Measurements from ENCODE around the gene TFAP2A. TPM values are rescaled to one million over a fixed set of nuclear protein-coding genes. Genes with fewer than 3 reads are reported as not detected.
A peak's percentile ranks its signal among the peaks of the same experiment; 100 is the strongest.

TFAP2A gene
- total and polyA plus RNA-seq, 2 experiments from 2014 or later: 0.17 TPM; not detected in 1

- DNase-seq (ENCODE audit: low read depth in 1 of 2, low spot score in 1 of 2): peak; percentile 52 to 60
These were observed 11.3 kb upstream of the TFAP2A start for GRCh38 chr6:10425975-10426780.

GRCh38 chr6:10425176-10425974, 10.5 kb upstream of the TFAP2A start:
- Histone ChIP-seq H3K4me1 (ENCODE audit: low read depth) (peaks cover 6% of the 10 kb centered on the region), H3K36me3 (no peaks in the 10 kb centered on the region), H3K27ac (no peak overlapping the region), H3K4me3 (peak overlapping the region; percentile 37), H3K27me3 (peaks cover 98% of the 10 kb centered on the region), H3K9me3 (ENCODE audit: low read depth) (no peaks in the 10 kb centered on the region)
- TF ChIP-seq CTCF (IDR thresholded peaks at IDR 0.05; ENCODE audit: low read depth, low read length): no peak
- peak in 1 of 2 donors; percentile 31 for DNase-seq (ENCODE audit: low read depth in 1 of 2, low spot score in 1 of 2)

More at GRCh38 chr6:10425975-10426780, 11.3 kb upstream of the TFAP2A start:
- Histone ChIP-seq H3K27me3 (peaks cover 94% of the 10 kb centered on the region), H3K36me3 (no peaks in the 10 kb centered on the region), H3K4me1 (ENCODE audit: low read depth) (peaks cover 6% of the 10 kb centered on the region), H3K9me3 (ENCODE audit: low read depth) (no peaks in the 10 kb centered on the region), H3K4me3 (peak overlapping the region; percentile 37), H3K27ac (no peak overlapping the region)
- TF ChIP-seq CTCF (IDR thresholded peaks at IDR 0.05; ENCODE audit: low read depth, low read length): no peak

GRCh38 chr6:10424040-10424439, 9.2 kb upstream of the TFAP2A start:
- no peak for DNase-seq (ENCODE audit: low read depth in 1 of 2, low spot score in 1 of 2)
- H3K27me3 ChIP-seq: peaks cover 100% of the 10 kb centered on the region
- H3K9me3 ChIP-seq (ENCODE audit: low read depth): no peaks in the 10 kb centered on the region
- TF ChIP-seq CTCF (IDR thresholded peaks at IDR 0.05; ENCODE audit: low read depth, low read length): no peak
- no peaks in the 10 kb centered on the region for H3K36me3 ChIP-seq
- no peak overlapping the region for H3K27ac ChIP-seq
- H3K4me1 ChIP-seq (ENCODE audit: low read depth): peaks cover 6% of the 10 kb centered on the region
- no peak overlapping the region for H3K4me3 ChIP-seq

GRCh38 chr6:10422737-10423034, 7.8 kb upstream of the TFAP2A start:
- Histone ChIP-seq H3K9me3 (ENCODE audit: low read depth) (no peaks in the 10 kb centered on the region), H3K36me3 (no peaks in the 10 kb centered on the region), H3K27ac (no peak overlapping the region), H3K4me1 (ENCODE audit: low read depth) (peaks cover 6% of the 10 kb centered on the region), H3K4me3 (no peak overlapping the region), H3K27me3 (peaks cover 100% of the 10 kb centered on the region)
- no peak for TF ChIP-seq CTCF (IDR thresholded peaks at IDR 0.05; ENCODE audit: low read depth, low read length)
- no peak for DNase-seq (ENCODE audit: low read depth in 1 of 2, low spot score in 1 of 2)

GRCh38 chr6:10421921-10422736, 7.3 kb upstream of the TFAP2A start:
- no peak for DNase-seq (ENCODE audit: low read depth in 1 of 2, low spot score in 1 of 2)
- TF ChIP-seq CTCF (IDR thresholded peaks at IDR 0.05; ENCODE audit: low read depth, low read length): no peak
- H3K4me3 ChIP-seq: no peak overlapping the region
- no peak overlapping the region for H3K27ac ChIP-seq
- peaks cover 100% of the 10 kb centered on the region for H3K27me3 ChIP-seq
- H3K9me3 ChIP-seq (ENCODE audit: low read depth): no peaks in the 10 kb centered on the region
- H3K36me3 ChIP-seq: no peaks in the 10 kb centered on the region
- peaks cover 6% of the 10 kb centered on the region for H3K4me1 ChIP-seq (ENCODE audit: low read depth)

All from cardiac muscle cell (in vitro differentiated cells and primary cell).